ENCODE measurements around the gene CIAO2B.

The CIAO2B gene

DNA sequence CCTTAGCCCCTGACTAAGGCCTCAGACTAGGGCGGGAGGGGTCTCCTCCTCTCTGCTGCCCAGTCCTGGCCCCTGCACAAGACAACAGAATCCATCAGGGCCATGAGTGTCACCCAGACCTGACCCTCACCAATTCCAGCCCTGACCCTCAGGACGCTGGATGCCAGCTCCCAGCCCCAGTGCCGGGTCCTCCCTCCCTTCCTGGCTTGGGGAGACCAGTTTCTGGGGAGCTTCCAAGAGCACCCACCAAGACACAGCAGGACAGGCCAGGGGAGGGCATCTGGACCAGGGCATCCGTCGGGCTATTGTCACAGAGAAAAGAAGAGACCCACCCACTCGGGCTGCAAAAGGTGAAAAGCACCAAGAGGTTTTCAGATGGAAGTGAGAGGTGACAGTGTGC, 39.5 kb upstream of the CIAO2B start:
- DNase-seq (ENCODE audit: insufficient read length, low spot score), result no peak
- TF ChIP-seq, protein P1, sequence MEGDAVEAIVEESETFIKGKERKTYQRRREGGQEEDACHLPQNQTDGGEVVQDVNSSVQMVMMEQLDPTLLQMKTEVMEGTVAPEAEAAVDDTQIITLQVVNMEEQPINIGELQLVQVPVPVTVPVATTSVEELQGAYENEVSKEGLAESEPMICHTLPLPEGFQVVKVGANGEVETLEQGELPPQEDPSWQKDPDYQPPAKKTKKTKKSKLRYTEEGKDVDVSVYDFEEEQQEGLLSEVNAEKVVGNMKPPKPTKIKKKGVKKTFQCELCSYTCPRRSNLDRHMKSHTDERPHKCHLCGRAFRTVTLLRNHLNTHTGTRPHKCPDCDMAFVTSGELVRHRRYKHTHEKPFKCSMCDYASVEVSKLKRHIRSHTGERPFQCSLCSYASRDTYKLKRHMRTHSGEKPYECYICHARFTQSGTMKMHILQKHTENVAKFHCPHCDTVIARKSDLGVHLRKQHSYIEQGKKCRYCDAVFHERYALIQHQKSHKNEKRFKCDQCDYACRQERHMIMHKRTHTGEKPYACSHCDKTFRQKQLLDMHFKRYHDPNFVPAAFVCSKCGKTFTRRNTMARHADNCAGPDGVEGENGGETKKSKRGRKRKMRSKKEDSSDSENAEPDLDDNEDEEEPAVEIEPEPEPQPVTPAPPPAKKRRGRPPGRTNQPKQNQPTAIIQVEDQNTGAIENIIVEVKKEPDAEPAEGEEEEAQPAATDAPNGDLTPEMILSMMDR (IDR thresholded peaks at IDR 0.05; ENCODE audit: insufficient read depth, missing control alignments), result no peak
- FAIRE-seq, result no peak

DNA sequence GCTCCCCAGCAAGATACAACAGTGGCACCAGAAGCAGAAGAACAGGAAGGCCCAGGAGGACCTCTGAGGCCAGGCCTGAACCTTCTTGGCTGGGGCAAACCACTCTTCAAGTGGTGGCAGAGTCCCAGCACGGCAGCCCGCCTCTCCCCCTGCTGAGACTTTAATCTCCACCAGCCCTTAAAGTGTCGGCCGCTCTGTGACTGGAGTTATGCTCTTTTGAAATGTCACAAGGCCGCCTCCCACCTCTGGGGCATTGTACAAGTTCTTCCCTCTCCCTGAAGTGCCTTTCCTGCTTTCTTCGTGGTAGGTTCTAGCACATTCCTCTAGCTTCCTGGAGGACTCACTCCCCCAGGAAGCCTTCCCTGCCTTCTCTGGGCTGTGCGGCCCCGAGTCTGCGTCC, 38.8 kb upstream of the CIAO2B start:
- no peak for FAIRE-seq

DNA sequence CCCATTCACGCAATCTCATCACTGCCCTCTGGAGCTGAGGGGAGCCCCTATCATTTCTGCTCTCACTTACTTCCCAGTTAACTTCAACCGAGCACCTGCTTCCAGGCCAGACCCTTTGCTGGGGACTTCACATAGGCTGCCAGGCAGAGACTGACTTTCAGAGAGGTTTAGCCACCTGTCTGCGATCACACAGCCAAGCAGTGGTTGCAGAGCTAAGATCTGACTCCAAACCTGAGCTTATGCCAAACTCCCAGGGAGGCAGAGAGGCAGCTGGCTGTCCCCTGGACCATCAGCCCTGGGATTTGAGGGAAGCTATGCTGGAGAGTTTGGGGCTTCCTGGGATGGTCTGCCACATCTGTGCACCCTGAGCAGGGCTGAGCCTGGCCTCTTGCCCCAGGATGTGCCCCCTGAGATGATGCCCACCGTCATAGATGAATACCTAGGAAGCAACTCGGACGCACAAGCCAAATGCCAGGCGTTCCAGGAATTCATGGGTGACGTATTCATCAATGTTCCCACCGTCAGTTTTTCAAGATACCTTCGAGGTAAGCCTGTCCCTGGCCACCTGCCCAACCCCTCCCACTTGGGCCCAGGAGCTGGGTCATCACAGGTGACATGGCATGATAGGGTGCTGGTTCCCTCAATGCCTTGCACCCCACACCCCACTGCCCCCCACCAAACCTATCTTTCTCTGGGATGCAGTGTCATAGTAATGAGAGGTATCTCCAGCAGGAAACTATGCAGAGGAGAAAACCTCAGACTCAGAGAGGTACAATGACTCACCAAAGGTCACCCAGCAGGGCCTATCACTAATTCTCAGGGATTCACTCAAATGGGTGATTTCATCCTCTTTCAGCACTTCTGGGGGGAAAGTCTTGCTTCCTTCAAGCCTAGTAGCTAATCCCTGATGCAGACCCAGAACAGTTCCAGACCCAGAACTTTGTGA, 36.8 kb upstream of the CIAO2B start:
- no peak for DNase-seq (ENCODE audit: insufficient read length, low spot score)
- FAIRE-seq, result no peak
- TF ChIP-seq, protein P1 (IDR thresholded peaks at IDR 0.05; ENCODE audit: insufficient read depth, missing control alignments), result no peak

More for the DNA sequence above, 38.8 kb upstream of the CIAO2B start:
- TF ChIP-seq, protein P1 (IDR thresholded peaks at IDR 0.05; ENCODE audit: insufficient read depth, missing control alignments), result no peak
- DNase-seq (ENCODE audit: insufficient read length, low spot score), result no peak

DNA sequence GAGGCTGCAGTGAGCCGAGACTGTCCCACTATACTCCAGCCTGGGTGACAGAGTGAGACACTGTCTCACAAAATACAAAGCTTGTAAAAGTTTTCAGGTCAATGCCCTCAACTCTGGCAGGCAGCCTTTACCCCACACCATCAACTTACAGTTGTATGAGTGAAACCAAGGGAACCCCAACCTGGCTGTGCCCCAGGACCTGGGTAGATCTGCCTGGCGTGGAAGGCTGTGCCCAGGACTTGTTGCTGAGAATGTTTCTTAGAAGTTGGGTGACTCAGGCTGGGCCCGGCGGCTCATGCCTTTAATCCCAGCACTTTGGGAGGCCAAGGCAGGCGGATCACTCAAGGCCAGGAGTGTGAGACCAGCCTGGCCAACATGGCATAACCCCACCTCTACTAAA, 34.6 kb upstream of the CIAO2B start:
- DNase-seq (ENCODE audit: insufficient read length, low spot score), result no peak
- no peak for FAIRE-seq
- TF ChIP-seq, protein P1 (IDR thresholded peaks at IDR 0.05; ENCODE audit: insufficient read depth, missing control alignments), result no peak

DNA sequence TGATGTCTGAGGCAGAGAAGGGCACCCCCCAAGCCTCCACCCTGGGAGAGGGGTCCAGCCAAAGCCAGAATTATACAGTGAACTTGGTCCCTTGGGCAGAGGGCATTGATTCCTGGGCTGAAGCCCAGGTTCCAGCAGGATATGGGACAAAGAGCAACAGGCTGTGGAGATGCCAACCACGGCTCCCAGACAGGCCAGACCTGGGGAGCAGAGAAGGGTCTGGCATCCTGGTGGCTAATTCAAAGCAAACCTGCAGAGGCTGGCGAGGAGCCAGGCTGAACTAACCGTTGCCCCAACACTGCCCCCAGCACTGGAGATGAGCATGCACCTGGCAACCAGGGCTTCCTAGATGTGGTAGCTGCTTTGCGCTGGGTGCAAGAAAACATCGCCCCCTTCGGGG, 29.8 kb upstream of the CIAO2B start:
- no peak for FAIRE-seq
- TF ChIP-seq, protein P1 (IDR thresholded peaks at IDR 0.05; ENCODE audit: insufficient read depth, missing control alignments), result no peak
- no peak for DNase-seq (ENCODE audit: insufficient read length, low spot score)

DNA sequence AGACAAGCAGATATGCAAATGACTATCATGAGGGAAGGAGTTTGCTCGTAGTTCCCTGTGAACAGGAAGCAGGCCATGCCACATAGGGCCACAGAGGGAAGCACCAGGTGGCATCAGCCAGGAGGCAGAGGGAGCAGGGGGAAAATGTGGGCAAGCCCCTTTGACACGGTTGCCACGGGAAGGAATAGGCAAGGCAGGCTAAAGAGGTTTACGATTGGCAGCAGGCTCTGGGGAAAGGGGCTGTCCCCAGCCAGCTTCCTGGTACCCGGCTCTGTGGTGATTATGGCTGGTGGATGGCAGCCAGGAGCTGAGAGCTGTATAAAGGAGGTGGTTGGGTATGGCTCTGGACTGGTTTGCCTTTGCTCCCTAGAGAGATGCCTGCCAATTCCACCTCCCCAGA, 27.7 kb upstream of the CIAO2B start:
- DNase-seq (ENCODE audit: insufficient read length, low spot score) (no peak), FAIRE-seq (no peak)
- TF ChIP-seq, protein P1 (IDR thresholded peaks at IDR 0.05; ENCODE audit: insufficient read depth, missing control alignments), result no peak

All from D721Med (cell line).